Tibial artery (tissue), 4 donors: Measurements from ENCODE around the gene RAB31.

Source experiments
- DNase-seq, 2 donors: peaks; one replicate each; pipeline ENCODE4 v3.0.0-alpha.2; 2019
- H3K27ac ChIP-seq, 2 donors: fragments of 200-600 bp; sonication (generic) in 1 of 2; 1 replicate in 1 of 2; 2 replicates in 1 of 2; pipeline ENCODE4 v1.5.1; 2018 to 2019; ENCODE audit warnings: mild to moderate bottlenecking in 1 of 2
- H3K27me3 ChIP-seq, 2 donors: fragments of 200-600 bp; sonication (generic) in 1 of 2; one replicate each; pipeline versions ENCODE4 v1.5.1 to v1.6.0; 2016 to 2019
- H3K36me3 ChIP-seq, 3 donors: fragments of 200-600 bp; sonication (generic) in 2 of 3; one replicate each; pipeline ENCODE4 v1.5.1; 2016 to 2019; ENCODE audit warnings: mild to moderate bottlenecking in 2 of 3
- H3K4me1 ChIP-seq, 4 donors: fragments of 200-600 bp; sonication (generic) in 2 of 4; 1 replicate in 3 of 4; 2 replicates in 1 of 4; pipeline ENCODE4 v1.5.1; 2016 to 2019
- H3K4me3 ChIP-seq, 2 donors: fragments of 200-600 bp; sonication (generic) in 1 of 2; 1 replicate in 1 of 2; 2 replicates in 1 of 2; pipeline ENCODE4 v1.5.1; 2018 to 2019; ENCODE audit warnings: mild to moderate bottlenecking in 2 of 2
- H3K9me3 ChIP-seq, 3 donors: fragments of 200-600 bp; sonication (generic) in 1 of 3; one replicate each; pipeline ENCODE4 v1.5.1; 2016 to 2019
- intact Hi-C: fragments of 100-400 bp; cut with DNase I; formaldehyde crosslinking; loops from one replicate; pipeline ENCODE4 v1.15.0; 2023; ENCODE audit warnings: low total_unique reads
- TF ChIP-seq, protein P1 (sequence below), 2 experiments: fragments of 200-600 bp in 1 of 2; fragments of 450-650 bp in 1 of 2; IDR thresholded peaks; one replicate each; pipeline ENCODE4 v1.5.1; 2017 to 2019; ENCODE audit warnings: antibody characterized with exemption in 2 of 2, mild to moderate bottlenecking in 1 of 2, moderate library complexity in 1 of 2

RAB31 gene

DNA sequence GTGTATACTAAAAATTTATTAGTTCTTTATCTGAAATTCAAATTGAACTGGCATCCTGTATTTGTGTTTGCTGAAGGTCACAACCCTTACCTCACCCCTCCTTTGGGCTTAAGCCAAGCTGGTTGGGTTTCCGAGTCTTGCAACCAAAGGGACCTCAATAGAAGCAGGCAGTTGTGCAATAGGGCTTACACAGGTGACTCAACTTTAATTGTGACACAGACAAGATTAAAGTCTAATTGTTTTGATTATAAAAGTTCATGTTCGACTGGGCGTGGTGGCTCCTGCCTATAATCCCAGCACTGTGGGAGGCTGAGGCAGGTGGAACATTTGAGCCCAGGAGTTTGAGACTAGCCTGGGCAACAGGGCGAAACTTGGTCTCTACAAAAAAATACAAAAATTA lies 71.5 kb downstream of the RAB31 start:
- intact Hi-C loops: no loop called here
- H3K36me3 ChIP-seq: no peaks in the 10 kb centered on the region

DNA sequence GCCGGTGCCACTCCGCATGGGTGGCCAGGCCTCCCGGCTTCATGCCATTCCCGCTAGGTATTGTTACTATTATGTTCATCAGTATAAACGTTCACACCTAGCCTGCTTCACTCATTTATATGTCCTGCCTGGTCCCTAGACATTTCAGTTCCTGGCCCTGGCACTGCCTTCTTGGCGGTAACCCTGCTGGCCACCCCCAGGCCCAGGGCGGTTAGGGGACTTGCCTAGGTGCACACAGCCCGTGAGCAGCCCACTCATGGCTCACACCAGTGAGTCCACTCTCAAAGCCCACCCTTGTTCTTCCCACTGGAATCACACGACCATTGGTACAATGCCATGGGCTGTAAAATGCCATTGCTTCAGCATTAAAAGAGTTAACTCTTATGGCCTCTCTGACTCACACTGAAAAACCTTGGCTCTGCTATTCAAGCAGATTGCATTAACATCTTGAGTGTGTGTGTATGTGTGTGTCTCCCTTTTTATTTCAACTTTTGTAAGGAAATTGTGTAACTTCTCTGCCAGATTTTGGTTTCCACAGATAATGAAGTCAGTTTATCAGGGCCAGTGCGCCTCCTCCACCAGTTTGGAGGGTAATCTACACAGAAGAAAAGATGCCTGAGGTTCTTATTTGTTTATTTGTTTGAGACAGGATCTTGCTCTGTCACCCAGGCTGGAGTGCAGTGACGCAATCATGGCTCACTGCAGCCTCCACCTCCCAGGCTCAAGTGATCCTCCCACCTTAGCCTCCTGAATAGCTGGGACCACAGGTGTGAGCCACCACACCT lies 74.2 kb downstream of the RAB31 start:
- DNase-seq: peak in 1 of 2 donors; percentile 29
- intact Hi-C loops: no loop called here
- H3K27ac ChIP-seq: peak overlapping the region; percentile 9 to 40

More for the DNA sequence above, 71.5 kb downstream of the RAB31 start:
- TF ChIP-seq, protein P1, sequence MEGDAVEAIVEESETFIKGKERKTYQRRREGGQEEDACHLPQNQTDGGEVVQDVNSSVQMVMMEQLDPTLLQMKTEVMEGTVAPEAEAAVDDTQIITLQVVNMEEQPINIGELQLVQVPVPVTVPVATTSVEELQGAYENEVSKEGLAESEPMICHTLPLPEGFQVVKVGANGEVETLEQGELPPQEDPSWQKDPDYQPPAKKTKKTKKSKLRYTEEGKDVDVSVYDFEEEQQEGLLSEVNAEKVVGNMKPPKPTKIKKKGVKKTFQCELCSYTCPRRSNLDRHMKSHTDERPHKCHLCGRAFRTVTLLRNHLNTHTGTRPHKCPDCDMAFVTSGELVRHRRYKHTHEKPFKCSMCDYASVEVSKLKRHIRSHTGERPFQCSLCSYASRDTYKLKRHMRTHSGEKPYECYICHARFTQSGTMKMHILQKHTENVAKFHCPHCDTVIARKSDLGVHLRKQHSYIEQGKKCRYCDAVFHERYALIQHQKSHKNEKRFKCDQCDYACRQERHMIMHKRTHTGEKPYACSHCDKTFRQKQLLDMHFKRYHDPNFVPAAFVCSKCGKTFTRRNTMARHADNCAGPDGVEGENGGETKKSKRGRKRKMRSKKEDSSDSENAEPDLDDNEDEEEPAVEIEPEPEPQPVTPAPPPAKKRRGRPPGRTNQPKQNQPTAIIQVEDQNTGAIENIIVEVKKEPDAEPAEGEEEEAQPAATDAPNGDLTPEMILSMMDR (IDR thresholded peaks at IDR 0.05): no peak
- no peak overlapping the region for H3K4me3 ChIP-seq
- no peak for DNase-seq
- no peaks in the 10 kb centered on the region for H3K27me3 ChIP-seq
- no peaks in the 10 kb centered on the region for H3K9me3 ChIP-seq
- H3K27ac ChIP-seq: no peak overlapping the region
- H3K4me1 ChIP-seq: peaks cover 0 to 34% (median 0%) of the 10 kb centered on the region in 4 donors

GRCh38 chr18:9786631-9787030 lies 78.5 kb downstream of the RAB31 start:
- TF ChIP-seq, protein P1 (IDR thresholded peaks at IDR 0.05): no peak

More for the DNA sequence above, 74.2 kb downstream of the RAB31 start:
- TF ChIP-seq, protein P1 (IDR thresholded peaks at IDR 0.05): no peak
- H3K36me3 ChIP-seq: no peaks in the 10 kb centered on the region
- H3K9me3 ChIP-seq: no peaks in the 10 kb centered on the region
- H3K4me3 ChIP-seq: no peak overlapping the region
- peaks cover 0 to 34% (median 0%) of the 10 kb centered on the region in 4 donors for H3K4me1 ChIP-seq
- H3K27me3 ChIP-seq: no peaks in the 10 kb centered on the region

DNA sequence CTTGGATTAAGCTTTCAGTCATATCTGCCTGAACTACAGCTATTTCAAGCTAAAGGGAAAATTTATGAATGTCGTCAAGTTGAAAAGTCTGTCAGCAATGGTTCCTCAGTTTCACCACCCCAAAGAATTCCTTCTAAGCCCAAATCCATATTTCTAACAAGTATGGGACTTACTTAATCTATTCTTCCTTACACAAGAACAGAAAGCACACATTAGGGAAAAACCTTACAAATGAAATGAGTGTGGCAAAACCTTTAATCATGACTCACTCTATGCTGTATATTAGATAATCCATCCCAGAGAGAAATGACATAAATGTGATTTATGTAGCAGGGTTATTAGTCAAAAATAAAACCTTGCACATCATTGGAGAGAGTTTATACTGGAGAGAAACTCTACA lies 78.9 kb downstream of the RAB31 start:
- H3K36me3 ChIP-seq: peaks cover 0 to under 1% (median 0%) of the 10 kb centered on the region in 3 donors
- no peak overlapping the region for H3K27ac ChIP-seq
- H3K9me3 ChIP-seq: no peaks in the 10 kb centered on the region
- no peak overlapping the region for H3K4me3 ChIP-seq
- H3K27me3 ChIP-seq: no peaks in the 10 kb centered on the region
- TF ChIP-seq, protein P1 (IDR thresholded peaks at IDR 0.05): no peak
- DNase-seq: no peak
- peaks cover 0 to 33% (median 0%) of the 10 kb centered on the region in 4 donors for H3K4me1 ChIP-seq
- intact Hi-C loops: no loop called here

More at GRCh38 chr18:9786631-9787030, 78.5 kb downstream of the RAB31 start:
- Histone ChIP-seq H3K36me3 (no peaks in the 10 kb centered on the region), H3K27me3 (no peaks in the 10 kb centered on the region), H3K9me3 (no peaks in the 10 kb centered on the region), H3K4me1 (peaks cover 0 to 37% (median 0%) of the 10 kb centered on the region in 4 donors), H3K27ac (no peak overlapping the region), H3K4me3 (no peak overlapping the region)
- DNase-seq: no peak
- intact Hi-C loops: no loop called here

- Histone ChIP-seq H3K27me3 (no peaks in the 10 kb centered on the region), H3K36me3 (peaks cover 0 to 6% (median 0%) of the 10 kb centered on the region in 3 donors), H3K4me3 (no peak overlapping the region), H3K9me3 (no peaks in the 10 kb centered on the region), H3K4me1 (peaks cover 0 to 27% (median 0%) of the 10 kb centered on the region in 4 donors), H3K27ac (no peak overlapping the region)
- TF ChIP-seq, protein P1 (IDR thresholded peaks at IDR 0.05): no peak
- no peak for DNase-seq
- intact Hi-C loops: no loop called here
Measured at GRCh38 chr18:9787712-9788111, 79.6 kb downstream of the RAB31 start.
